ENCODE measurements around the gene E2F2. TPM values are rescaled to one million over a fixed set of nuclear protein-coding genes. Genes with fewer than 3 reads are reported as not detected.

The E2F2 gene
- total RNA-seq, 1 experiment from 2014 or later: 5.1 TPM

DNA sequence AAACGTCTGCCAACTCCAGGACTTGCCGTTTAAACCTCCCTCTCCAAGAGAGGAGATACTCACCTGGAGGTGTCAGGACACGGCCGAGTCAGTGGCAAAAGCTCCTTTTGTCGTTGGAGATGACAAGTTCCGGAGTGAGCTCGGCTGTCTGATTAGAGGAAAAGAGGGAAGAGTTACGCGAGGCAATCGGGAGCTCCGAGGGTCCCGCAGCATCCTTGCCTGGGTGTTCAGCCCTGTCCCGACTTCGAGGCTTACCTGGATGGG is 27.8 kb upstream of the E2F2 start:
- Mint-ChIP-seq H3K27ac (peak overlapping the region; percentile 39 to 93 (median 81); a peak in 6 of 7 replicates), H3K4me1 (peaks cover 72 to 79% of the 10 kb centered on the region in 2 experiments), H3K9me3 (no peaks in the 10 kb centered on the region; a peak in 1 of 5 replicates), H3K27me3 (ENCODE audit: low read depth) (peaks cover 11% of the 10 kb centered on the region), H3K36me3 (ENCODE audit: insufficient read depth in 1 of 3, low read depth in 3 of 3) (peaks cover 11 to 20% (median 13%) of the 10 kb centered on the region in 3 experiments; a peak in 6 of 7 replicates), H3K4me3 (peak overlapping the region; percentile 86 to 91)
- Histone ChIP-seq H2BK12ac (ENCODE audit: insufficient read length, low read depth, low read length) (no peak overlapping the region), H3K9ac (ENCODE audit: extremely low read depth, insufficient read length, low read length) (peak overlapping the region; percentile 63), H3T11ph (ENCODE audit: low read length) (no peak overlapping the region), H3K56ac (ENCODE audit: insufficient read length, low read depth, low read length) (no peak overlapping the region), H4K8ac (replicated peaks; ENCODE audit: insufficient read length, low read depth, low read length) (no peak overlapping the region), H3K23me2 (ENCODE audit: insufficient read length, low read depth, low read length, poor library complexity, severe bottlenecking) (peaks cover 29% of the 10 kb centered on the region), H4K91ac (ENCODE audit: insufficient read length, low read depth, low read length) (no peak overlapping the region), H4K5ac (ENCODE audit: insufficient read length, low read depth, low read length) (no peak overlapping the region), H3K79me1 (ENCODE audit: insufficient read depth, low read depth, low read length, poor library complexity, severe bottlenecking) (no peaks in the 10 kb centered on the region), H2BK15ac (ENCODE audit: low read depth, low read length) (no peak overlapping the region), H3K79me2 (ENCODE audit: insufficient read depth, low read length) (peaks cover 7% of the 10 kb centered on the region; the same call in 1 of the 2 replicates), H3K4me2 (ENCODE audit: insufficient read depth, insufficient read length, low read length) (peak overlapping the region; percentile 82), H3K4ac (ENCODE audit: low read depth, low read length) (no peak overlapping the region), H3K9me3 (ENCODE audit: control insufficient read depth, low read depth, low read length) (no peaks in the 10 kb centered on the region), H2BK5ac (ENCODE audit: insufficient read length, low read length) (no peak overlapping the region), H4K20me1 (ENCODE audit: control insufficient read depth, insufficient read depth, insufficient read length) (no peaks in the 10 kb centered on the region), H2BK120ac (ENCODE audit: low read depth, low read length, poor library complexity, severe bottlenecking) (no peak overlapping the region), H3K14ac (ENCODE audit: insufficient read depth, low read length) (peak overlapping the region; percentile 14), H3K18ac (ENCODE audit: insufficient read length, low read depth, low read length) (peak overlapping the region; percentile 43), H2AFZ (ENCODE audit: low read length) (no peak overlapping the region), H3K27ac (ENCODE audit: insufficient read length, low read depth, low read length) (no peak overlapping the region), H2AK5ac (ENCODE audit: insufficient read length, low read length) (no peak overlapping the region), H3K27me3 (ENCODE audit: insufficient read depth, low read length) (no peaks in the 10 kb centered on the region), H3K23ac (ENCODE audit: insufficient read length, low read depth, low read length) (no peak overlapping the region), H3K4me1 (ENCODE audit: insufficient read depth, low read length) (peaks cover 14% of the 10 kb centered on the region; the same call in 1 of the 2 replicates), H2BK20ac (ENCODE audit: low read depth, low read length, poor library complexity, severe bottlenecking) (no peak overlapping the region)
- DNase-seq: no peak
- WGBS (ENCODE audit: extremely low coverage, insufficient read length, low lambda C conversion rate): no CpG with 5 or more reads among the region's 14 CpGs
- TF ChIP-seq, protein P1, sequence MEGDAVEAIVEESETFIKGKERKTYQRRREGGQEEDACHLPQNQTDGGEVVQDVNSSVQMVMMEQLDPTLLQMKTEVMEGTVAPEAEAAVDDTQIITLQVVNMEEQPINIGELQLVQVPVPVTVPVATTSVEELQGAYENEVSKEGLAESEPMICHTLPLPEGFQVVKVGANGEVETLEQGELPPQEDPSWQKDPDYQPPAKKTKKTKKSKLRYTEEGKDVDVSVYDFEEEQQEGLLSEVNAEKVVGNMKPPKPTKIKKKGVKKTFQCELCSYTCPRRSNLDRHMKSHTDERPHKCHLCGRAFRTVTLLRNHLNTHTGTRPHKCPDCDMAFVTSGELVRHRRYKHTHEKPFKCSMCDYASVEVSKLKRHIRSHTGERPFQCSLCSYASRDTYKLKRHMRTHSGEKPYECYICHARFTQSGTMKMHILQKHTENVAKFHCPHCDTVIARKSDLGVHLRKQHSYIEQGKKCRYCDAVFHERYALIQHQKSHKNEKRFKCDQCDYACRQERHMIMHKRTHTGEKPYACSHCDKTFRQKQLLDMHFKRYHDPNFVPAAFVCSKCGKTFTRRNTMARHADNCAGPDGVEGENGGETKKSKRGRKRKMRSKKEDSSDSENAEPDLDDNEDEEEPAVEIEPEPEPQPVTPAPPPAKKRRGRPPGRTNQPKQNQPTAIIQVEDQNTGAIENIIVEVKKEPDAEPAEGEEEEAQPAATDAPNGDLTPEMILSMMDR (conservative IDR thresholded peaks at IDR 0.05): no peak
